HG03103 (cell line): ENCODE results near the gene THADA.
"Not testable (repeated sequence)": the region's sequence is repeated elsewhere in the genome, so short reads cannot be mapped to it uniquely, and the experiment has no call there.

Experiments
- ATAC-seq: cut with Tn5 transposase; IDR thresholded peaks from one replicate; pipeline ENCODE4 v1.9.1; 2021; ENCODE audit warnings: low read depth; ENCODE audit not compliant: unreplicated experiment

Gene THADA

DNA sequence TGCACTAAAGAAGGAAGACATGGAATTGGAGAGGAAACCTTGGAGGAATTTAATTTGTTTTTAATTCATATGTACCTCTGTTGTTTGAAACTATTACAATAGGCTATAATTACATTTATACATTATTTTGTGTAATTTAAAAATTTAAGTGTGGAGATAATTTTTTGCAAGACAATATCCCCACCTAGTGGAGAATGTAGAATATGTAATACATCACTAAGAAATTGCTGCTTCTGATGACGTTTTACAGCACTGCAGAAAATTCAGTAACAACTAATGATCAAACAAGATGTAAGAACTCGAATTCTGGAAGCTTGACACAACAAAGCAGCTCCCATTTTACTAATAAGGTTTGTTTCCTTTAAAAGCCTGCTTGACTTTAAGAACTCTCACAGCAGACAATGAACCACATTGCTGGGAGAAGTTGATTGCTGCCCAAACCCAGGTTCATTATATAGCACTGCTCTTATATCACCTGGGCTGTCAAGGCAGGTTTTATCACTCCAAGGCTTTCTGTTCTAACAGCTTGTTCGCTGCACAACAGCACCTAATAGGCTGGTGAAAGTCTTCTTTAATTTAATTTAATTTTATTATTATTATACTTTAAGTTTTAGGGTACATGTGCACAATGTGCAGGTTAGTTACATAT is 53.4 kb downstream of the THADA start:
- ATAC-seq, result no peak

DNA sequence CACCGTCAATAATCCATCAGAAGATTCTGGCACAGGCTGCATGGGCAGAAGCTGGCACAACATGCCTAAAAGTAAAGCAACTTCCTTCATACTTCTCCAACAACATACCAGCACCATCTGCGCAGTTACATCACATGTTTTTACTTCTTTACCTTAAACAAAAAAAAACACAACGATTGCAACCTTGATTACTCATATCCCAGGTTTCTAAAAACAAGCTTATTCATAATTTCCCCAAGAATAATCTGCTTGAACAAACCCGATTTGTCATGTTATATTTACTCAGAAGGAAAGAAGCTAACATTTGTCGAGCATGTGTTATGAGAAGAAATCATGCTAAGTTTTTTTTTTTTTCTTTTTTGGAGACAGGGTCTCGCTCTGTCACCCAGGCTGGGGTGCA is 54.7 kb downstream of the THADA start:
- ATAC-seq, result no peak

DNA sequence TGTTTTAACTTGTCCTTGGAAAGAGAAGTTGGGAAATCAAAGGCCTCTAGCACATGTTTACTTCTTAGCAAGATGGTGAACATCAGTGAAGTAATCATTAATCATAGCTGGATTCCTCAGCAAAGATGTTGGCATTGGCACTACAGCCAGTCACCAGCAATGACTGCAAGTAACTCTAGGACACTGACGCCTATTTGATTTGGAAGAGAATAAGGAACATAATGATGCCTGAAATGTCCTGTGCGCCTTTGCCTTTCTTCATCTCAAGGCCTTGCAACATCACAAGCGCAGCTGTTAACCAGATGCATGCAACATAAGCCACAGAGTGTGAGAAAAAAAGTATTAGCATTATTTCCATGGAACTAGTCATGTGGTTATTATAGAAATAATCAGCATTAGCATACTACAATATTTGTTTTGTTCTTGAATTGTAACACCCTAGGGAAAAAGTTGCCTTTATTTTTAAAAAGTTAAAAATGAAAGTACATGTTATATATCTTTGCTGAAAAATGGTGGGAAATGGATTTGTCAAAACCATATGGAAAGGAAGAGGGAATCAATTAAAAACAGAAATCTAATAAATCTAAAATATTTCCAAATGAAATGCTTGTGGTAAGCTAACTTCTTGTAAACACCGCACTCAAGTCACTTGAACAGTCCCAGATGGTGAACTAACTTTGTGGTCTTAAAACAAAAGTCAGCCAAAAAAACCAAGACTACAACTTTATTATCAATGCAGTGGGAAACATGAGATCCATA is 55.6 kb downstream of the THADA start:
- ATAC-seq, result no peak

DNA sequence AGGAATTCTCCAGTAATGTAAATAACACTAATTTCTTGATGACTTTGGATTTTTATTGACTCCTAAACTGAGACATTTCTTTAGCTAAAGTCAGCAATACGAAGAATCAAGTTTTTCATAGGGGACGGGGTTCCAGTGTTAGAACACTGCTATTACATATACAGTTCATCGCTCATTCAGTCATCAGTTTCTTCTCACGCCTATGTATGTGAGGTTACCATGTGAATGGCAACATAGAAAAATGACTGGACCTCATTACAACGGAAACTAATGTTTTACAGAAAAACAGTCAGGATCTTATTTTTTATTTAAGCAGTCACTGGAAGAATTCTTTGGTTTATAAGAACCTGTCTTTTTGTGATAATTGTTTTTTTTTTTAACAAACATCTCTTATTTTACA is 56.4 kb downstream of the THADA start:
- ATAC-seq, result no peak

DNA sequence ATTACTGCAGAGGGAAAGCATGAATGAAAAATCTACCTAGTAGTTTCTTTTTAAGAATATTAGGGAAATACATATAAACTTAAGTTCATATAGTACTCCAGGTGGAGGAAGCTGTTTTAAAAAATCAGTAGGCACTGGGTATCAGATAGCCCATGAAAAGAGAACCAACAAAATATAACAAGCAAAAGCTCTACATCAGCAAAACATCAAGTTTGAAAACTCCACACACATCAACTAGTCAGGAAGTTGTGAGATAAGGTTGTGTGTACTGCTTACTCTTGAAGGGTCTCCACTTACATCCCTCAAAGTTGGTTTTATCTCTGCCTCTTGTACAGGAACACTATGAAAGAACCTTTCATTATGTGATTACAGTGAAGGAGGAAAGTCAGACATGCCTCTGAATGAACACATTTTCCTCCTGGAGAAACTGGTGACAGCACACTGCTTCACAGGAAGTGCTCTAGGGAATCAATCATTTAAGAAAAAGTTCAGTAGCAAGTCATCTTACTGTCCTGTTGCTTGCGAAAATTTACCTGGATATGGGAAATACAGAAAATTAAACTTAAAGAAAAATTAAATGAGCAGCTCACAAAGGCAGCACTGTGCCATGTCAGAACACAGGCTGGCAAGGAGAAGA is 57.7 kb downstream of the THADA start:
- no peak for ATAC-seq

DNA sequence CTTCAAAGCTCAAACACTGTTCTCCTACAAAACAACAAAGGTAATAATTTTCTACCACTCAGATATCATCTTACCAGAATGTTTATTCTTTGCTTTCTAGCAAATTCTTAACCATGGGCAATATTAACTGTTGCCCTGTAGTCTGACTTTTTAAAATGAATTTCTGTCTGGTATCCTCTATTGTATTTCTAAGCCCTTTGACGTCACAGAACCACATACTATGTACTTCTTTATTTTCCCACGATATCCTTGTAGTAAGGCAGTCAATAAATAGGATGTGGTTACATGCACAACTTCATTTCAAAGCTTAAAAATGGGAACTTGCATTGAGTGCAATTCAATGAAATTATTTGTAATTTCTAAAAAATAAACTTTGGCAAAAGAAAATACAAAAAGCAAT is 58.7 kb downstream of the THADA start:
- no peak for ATAC-seq

DNA sequence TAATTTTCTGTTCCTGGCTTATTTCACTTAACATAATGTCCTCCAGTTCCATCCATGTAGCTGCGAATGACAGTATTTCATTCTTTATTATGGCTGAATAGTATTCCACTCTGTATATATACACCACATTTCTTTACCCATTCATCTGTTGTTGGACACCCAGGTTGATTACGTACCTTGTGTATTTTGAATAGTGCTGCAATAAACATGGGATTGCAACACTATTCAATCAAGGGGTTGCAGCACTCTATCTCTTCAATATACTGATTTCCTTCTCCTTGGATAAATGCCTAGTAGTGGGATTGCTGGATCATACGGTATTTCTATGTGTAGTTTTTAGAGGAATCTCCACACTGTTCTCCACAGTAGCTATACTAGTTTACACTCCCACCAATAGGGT is 61.3 kb downstream of the THADA start:
- ATAC-seq, result no peak

DNA sequence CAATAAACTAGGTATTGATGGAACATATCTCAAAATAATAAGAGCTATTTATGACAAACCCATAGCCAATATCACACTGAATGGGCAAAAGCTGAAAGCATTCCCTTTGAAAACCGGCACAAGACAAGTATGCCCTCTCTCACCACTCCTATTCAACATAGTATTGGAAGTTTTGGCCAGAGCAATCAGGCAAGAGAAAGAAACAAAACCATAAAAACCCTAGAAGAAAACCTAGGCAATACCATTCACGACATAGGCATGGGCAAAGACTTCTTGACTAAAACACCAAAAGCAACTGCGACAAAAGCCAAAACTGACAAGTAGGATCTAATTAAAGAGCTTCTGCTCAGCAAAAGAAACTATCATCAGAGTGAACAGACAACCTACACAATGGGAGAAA is 63.3 kb downstream of the THADA start:
- ATAC-seq, result not testable (repeated sequence)

DNA sequence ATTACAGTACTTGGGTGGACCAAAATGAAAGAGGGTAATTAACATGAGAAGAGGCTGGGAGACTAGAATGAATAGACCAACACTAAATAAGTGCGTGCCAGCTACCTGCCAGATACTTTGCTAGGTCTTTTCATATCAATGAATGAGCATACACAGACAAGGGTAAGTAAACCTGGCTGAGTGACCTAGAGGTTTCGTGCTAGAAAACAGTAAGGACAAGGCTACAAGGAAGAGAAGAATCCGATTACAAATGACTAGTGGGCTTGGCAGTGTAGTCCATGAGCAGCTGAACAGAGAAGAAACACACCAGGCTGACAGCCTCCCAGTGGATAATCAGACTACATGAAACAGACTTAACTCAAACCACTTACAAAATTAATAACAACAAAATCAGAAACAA is 64.6 kb downstream of the THADA start:
- ATAC-seq, result no peak

DNA sequence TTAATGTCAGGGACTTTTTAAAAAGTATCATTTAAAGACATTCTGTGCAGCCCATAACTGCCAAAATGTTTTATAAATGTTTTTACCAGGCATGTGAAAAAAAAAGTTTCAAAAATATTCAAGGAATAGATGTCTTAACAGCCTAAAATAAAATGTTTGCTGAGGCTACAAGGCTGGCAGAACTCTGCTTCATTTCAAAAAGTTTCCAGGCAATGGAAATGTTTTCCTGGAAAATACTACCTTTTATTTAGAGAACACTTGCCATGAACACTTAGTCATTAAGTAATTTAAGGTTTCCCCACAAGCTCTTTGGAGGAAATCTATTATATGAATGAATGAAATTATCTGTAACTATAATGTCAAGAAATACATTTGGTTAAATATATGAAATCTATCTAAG is 68.8 kb downstream of the THADA start:
- no peak for ATAC-seq

DNA sequence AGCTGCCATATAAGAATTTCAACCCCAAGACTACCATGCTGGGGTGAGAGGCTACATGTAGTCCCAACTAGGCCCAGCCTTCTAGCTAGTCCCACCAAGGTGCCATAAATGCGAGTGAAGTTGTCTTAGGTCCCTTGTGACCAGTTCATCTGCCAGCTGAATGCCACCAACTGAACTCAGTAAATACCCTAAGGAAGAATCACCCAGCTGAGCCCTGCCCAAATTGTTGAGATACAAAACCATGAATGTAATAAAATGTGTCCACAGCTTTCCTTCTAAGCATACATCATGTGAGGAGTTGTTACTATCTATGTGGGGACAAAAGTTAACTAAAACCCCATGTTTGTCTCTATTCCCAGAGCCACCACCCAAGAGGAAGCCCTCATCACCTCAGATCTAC is 70.3 kb downstream of the THADA start:
- no peak for ATAC-seq

DNA sequence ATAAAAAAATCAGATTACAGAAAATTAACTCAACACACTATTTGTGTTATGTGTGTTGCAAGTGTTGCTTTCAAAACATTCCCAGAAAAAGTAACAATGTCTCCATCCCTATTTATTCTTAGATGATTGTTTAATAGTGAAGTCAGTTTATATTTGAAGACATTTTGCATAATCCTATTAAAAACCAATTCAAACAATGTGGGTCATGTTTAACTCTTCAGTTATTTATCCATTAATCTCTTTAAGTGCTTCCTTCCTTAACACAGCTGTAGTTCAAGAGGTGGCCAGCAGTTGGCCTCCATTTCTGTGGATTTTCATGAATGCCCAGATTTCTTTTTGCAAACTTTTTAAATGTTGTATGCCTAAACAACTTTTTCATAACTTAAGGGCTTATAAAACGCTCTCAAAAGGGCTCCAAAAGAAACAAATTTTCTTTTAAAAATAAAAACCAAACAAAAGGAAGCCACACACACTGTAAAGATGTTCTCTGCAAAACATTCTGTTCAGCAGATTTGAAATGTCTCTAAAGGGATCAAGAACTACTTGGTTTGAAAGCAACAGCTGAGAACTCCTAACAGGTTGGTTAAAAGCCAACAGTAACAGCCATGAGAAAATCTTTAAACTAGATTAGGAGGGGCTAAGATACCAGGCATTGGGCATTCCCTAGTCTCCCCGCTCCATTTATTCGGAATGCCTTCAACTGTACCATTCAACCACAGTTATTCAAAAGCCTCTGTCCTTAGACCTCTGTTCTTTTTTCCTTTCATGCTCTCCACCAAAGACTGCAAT is 71.5 kb downstream of the THADA start:
- no peak for ATAC-seq

DNA sequence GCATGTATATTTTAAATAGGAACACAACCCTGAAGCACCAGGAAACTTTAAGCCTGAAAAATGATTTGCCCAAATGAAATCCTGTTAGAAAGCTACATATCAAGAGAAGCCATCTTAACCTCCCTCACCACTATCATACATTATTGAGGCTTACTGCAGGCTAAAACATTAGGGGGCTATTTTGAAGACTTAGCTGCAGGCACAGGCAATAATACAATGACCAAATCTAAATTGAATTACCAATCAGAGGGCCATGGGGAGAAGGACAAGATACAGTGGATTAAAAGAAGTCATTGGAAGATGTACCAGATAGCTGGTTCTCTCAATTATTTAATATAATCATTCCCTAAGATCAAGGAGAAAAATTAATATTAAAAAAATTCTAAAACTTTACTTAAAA is 73.7 kb downstream of the THADA start:
- ATAC-seq, result no peak

DNA sequence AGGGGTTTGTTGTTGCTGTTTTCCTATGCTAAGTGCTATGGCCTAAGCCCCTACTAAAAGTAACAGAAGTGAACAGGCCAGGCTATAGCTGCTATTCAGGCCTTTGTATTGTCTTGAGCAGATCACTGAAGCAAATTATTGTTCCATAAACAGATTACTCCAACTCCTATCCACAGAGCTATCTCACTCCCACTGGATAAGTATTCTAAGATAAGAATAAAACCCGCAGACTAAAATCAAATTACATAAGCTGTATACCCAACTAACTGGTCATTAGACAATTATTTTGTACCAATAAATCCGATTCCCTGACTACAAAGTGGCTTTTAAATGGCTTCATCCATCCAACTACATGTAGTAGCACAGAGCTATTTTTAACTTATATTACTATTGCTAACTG is 74.3 kb downstream of the THADA start:
- no peak for ATAC-seq

DNA sequence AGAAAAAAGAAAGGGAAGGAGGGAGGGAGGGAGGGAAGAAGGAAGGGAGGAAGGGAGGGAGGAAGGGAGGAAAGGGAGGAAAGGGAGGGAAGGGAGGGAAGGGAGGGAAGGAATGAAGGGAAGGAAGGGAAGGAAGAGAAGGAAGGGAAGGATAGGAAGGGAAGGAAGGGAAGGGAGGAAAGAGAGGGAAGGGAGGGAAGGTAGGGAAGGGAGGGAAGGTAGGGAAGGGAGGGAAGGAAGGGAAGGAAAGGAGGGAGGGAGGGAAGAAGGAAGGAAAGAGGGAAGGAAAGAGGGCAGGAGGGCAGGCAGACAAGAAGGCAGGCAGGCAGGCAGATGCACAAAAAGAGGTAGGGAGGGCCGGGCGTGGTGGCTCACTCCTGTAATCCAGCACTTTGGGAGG is 74.9 kb downstream of the THADA start:
- ATAC-seq, result no peak

DNA sequence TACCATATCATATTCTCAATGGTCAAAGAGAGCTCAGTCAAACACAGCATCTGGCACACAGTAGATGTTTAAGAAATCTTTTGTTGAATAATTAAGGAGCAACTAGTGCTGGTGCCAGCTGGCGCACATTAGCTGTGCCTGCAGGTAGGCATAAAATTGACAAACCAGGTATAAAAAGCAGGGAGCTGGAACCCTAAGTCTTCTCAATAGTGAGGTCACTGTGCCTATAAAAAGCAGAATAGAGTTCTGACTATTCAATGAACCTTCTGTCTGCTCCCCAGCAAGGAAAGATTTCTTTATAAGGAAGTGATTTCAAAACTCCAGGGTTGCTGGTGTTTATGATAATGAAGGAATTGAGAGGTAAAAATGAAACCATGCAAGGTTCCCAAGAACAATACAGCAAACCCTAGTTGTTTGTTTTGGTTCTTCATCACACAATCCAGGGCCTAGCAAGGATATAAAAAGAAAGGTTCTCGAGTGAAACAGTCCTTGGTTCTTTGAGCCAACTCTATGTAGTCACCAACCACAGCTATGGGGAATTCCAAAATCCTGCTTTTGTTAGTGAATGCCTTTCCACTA is 76.1 kb downstream of the THADA start:
- no peak for ATAC-seq

DNA sequence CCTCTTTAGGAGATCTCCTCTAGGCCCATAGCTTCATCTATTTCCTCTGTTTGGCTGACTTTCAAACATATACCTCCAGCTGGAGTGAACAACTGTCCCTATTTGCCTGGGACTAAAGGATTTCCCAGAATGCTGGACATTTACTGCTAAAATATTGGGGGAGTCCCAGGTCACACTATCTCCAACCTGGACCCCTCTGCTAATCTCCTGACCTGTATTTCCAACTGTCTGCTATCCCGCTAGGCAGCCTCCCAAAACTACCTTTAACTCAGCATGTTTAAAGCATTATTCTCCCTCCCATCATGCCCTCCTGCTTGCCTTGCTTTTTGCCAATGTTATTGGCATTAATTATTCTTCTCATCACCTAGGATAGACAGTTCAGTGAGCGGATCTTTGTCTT is 77.1 kb downstream of the THADA start:
- ATAC-seq, result no peak

DNA sequence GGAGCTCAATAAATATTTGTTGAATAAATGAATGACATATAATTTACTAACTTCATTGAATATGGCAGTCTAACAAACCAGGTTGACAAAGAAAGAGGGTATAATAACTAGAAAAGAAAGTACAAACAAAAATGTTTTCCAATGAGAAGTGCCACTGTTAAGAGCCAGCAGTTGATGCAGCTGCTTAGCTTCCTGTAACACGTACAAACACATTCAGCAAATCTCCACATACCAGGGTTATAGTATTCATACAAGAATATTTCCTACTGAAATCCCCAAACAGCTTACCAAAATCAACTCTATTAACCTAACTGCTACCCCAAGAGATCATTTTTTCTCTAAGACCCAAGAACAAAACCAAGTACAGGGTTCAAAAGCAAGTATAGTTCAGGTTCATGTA is 77.7 kb downstream of the THADA start:
- ATAC-seq, result no peak

DNA sequence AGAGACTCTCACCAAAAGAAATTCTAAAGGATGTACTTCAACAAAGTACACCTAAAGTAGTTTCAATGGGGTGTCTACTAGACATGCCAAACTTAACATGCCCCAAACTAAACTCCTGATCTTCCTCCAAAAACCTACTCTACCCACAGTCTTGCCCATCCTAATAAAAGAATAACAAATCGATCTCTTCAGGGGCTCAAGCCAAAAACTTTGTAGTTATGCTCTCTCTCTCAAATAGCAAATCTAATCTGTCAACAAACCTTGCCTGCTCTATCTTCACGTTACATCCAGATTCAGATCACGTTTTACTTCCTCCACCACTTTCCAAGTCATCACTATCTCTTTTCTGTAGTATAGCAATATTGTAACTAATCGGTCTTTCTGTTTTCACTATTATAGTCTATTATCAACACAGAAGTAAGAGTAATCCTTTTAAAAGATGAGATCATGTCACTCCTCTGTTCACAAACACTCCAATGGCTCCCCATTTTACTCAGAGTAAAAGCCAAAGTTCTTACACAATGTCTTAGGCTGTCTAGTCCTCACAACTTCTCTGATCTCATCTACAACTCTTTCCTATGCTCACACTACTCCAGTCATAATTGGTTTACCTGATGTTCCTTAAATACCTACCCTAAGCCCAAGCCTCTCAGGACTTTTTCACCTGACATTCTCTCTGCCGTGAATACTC is 79.9 kb downstream of the THADA start:
- ATAC-seq, result no peak

DNA sequence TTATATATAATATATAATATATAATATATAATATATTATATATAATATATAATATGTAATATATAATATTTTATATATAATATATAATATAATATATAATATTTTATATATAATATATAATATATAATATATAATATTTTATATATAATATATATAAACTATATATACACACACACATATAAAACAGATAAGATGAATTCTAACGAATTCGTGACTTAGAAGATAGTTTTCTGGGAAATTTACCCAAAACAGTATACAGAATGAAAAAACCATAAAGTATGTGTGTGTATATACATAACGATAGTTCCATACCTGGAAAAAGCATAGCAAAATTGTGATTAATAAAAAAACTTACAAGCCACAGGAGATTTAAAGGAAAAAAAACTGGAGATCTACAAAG is 80.6 kb downstream of the THADA start:
- no peak for ATAC-seq
